HepG2 (cell line): Measurements from ENCODE around the gene RPS25. TPM values are rescaled to one million over a fixed set of nuclear protein-coding genes. Genes with fewer than 3 reads are reported as not detected.

Experiments used
- CBX1 ChIP-seq: IDR thresholded peaks from one replicate; pipeline ENCODE4 v1.6.1; 2016; ENCODE audit warnings: antibody characterized with exemption, low read depth
- ETV6 ChIP-seq: sonication (generic); formaldehyde crosslinking; conservative IDR thresholded peaks from 2 replicates; pipeline ENCODE4 v1.4.0; 2020; ENCODE audit warnings: missing genetic modification reagents
- NFKB2 ChIP-seq: sonication (generic); formaldehyde crosslinking; IDR thresholded peaks from 2 replicates; pipeline ENCODE4 v1.4.0; 2020; ENCODE audit warnings: missing genetic modification reagents, borderline replicate concordance
- RFX5 ChIP-seq: IDR thresholded peaks from 2 replicates; pipeline ENCODE4 v1.6.1; 2011; ENCODE audit warnings: low read depth, low read length, improper control_type of control experiment
- TOE1 ChIP-seq: sonication (generic); formaldehyde crosslinking; IDR thresholded peaks from 2 replicates; pipeline ENCODE4 v1.4.0; 2020; ENCODE audit warnings: mild to moderate bottlenecking, missing genetic modification reagents
- ZBTB38 ChIP-seq: sonication (generic); formaldehyde crosslinking; IDR thresholded peaks from 2 replicates; pipeline ENCODE4 v1.5.1; 2020; ENCODE audit warnings: mild to moderate bottlenecking, missing genetic modification reagents
- ZMAT3 ChIP-seq: sonication (generic); formaldehyde crosslinking; conservative IDR thresholded peaks from 2 replicates; pipeline ENCODE4 v1.7.0; 2021; ENCODE audit warnings: missing genetic modification reagents
- ZMYM3 ChIP-seq: sonication (generic); formaldehyde crosslinking; IDR thresholded peaks from 2 replicates; pipeline ENCODE4 v1.5.1; 2020; ENCODE audit warnings: mild to moderate bottlenecking, missing genetic modification reagents
- ZNF34 ChIP-seq: sonication (generic); formaldehyde crosslinking; IDR thresholded peaks from 2 replicates; pipeline ENCODE4 v1.4.0; 2020; ENCODE audit warnings: mild to moderate bottlenecking, missing genetic modification reagents, borderline replicate concordance
- ZNF414 ChIP-seq: sonication (generic); formaldehyde crosslinking; IDR thresholded peaks from 2 replicates; pipeline ENCODE4 v1.5.0; 2020; ENCODE audit warnings: missing genetic modification reagents
- ZNF501 ChIP-seq: sonication (generic); formaldehyde crosslinking; IDR thresholded peaks from 2 replicates; pipeline ENCODE4 v1.5.1; 2020; ENCODE audit warnings: mild to moderate bottlenecking, moderate library complexity, missing genetic modification reagents
- ZNF543 ChIP-seq: sonication (generic); formaldehyde crosslinking; IDR thresholded peaks from 2 replicates; pipeline ENCODE4 v1.4.0; 2020; ENCODE audit warnings: mild to moderate bottlenecking, missing genetic modification reagents
- ZNF563 ChIP-seq: sonication (generic); formaldehyde crosslinking; IDR thresholded peaks from 2 replicates; pipeline ENCODE4 v1.8.0; 2022; ENCODE audit warnings: mild to moderate bottlenecking, moderate library complexity, missing genetic modification reagents
- ZNF841 ChIP-seq: sonication (generic); formaldehyde crosslinking; IDR thresholded peaks from 2 replicates; pipeline ENCODE4 v1.8.1; 2023; ENCODE audit warnings: missing genetic modification reagents, borderline replicate concordance
- polyA plus RNA-seq, 8 experiments: library from polyadenylated mRNA; depleted of rRNA in 3 of 8; stranded (reverse) in 7 of 8; unstranded in 1 of 8; fragments of >200 nt; fragmentation: Illumina TruSeq in 4 of 8; extraction: Trizol in 4 of 8; gene quantifications; 2 replicates each; pipeline versions ENCODE4 v1.2.1 to v1.2.3, GENCODE V29; 2011 to 2016; ENCODE audit warnings: low read depth in 4 of 8, missing spikeins in 1 of 8, mixed read lengths in 1 of 8; ENCODE audit not compliant: insufficient read depth in 1 of 8
- total RNA-seq, 5 experiments: library from RNA; depleted of rRNA; stranded (reverse); fragments of >200 nt; fragmentation: Illumina TruSeq; extraction: Trizol; gene quantifications; 2 replicates each; pipeline ENCODE4 v1.2.3, GENCODE V29; 2016; ENCODE audit warnings: low read depth in 1 of 5
- TF ChIP-seq, protein P1 (sequence below): sonication (generic); formaldehyde crosslinking; IDR thresholded peaks from 2 replicates; pipeline ENCODE4 v1.5.1; 2020; ENCODE audit warnings: mild to moderate bottlenecking, missing genetic modification reagents, moderate library complexity
- TF ChIP-seq, protein P2 (sequence below): sonication (generic); formaldehyde crosslinking; IDR thresholded peaks from 2 replicates; pipeline ENCODE4 v1.8.0; 2022; ENCODE audit warnings: mild to moderate bottlenecking, missing genetic modification reagents, borderline replicate concordance

The RPS25 gene
- total and polyA plus RNA-seq, 2 of the 13 experiments (the other 11 are each of a cell fraction or from before 2014, with no cell fraction given): 839 to 1,415 TPM

DNA sequence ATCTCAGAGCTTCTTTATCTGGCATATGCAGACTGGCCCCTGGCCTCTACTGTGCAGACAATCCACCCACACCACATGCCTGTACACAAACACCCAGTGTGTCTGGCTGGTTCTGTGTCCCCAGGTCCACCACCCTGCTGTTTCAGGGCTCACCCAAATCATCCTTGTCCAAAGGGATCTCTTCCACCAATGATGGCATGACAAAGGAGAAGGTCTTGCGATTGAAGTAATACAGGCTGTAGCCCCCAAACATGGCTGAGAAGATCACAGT is 10.9 kb upstream of the RPS25 start (continued):
- TF ChIP-seq, protein P1, sequence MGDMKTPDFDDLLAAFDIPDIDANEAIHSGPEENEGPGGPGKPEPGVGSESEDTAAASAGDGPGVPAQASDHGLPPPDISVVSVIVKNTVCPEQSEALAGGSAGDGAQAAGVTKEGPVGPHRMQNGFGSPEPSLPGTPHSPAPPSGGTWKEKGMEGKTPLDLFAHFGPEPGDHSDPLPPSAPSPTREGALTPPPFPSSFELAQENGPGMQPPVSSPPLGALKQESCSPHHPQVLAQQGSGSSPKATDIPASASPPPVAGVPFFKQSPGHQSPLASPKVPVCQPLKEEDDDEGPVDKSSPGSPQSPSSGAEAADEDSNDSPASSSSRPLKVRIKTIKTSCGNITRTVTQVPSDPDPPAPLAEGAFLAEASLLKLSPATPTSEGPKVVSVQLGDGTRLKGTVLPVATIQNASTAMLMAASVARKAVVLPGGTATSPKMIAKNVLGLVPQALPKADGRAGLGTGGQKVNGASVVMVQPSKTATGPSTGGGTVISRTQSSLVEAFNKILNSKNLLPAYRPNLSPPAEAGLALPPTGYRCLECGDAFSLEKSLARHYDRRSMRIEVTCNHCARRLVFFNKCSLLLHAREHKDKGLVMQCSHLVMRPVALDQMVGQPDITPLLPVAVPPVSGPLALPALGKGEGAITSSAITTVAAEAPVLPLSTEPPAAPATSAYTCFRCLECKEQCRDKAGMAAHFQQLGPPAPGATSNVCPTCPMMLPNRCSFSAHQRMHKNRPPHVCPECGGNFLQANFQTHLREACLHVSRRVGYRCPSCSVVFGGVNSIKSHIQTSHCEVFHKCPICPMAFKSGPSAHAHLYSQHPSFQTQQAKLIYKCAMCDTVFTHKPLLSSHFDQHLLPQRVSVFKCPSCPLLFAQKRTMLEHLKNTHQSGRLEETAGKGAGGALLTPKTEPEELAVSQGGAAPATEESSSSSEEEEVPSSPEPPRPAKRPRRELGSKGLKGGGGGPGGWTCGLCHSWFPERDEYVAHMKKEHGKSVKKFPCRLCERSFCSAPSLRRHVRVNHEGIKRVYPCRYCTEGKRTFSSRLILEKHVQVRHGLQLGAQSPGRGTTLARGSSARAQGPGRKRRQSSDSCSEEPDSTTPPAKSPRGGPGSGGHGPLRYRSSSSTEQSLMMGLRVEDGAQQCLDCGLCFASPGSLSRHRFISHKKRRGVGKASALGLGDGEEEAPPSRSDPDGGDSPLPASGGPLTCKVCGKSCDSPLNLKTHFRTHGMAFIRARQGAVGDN (CRISPR knock-in tag): peak; percentile 53; the same call in 1 of the 2 replicates
- no peak for TF ChIP-seq CBX1
- 0 out of 2 replicates have a peak, but pooled peaks have one; percentile 37 for TF ChIP-seq ZMAT3
- TF ChIP-seq, protein P2, sequence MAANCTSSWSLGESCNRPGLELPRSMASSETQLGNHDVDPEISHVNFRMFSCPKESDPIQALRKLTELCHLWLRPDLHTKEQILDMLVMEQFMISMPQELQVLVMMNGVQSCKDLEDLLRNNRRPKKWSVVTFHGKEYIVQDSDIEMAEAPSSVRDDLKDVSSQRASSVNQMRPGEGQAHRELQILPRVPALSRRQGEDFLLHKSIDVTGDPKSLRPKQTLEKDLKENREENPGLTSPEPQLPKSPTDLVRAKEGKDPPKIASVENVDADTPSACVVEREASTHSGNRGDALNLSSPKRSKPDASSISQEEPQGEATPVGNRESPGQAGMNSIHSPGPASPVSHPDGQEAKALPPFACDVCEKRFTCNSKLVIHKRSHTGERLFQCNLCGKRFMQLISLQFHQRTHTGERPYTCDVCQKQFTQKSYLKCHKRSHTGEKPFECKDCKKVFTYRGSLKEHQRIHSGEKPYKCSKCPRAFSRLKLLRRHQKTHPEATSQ (CRISPR knock-in tag): no peak
- TF ChIP-seq ZMYM3 (CRISPR knock-in tag): 0 out of 2 replicates have a peak, but pooled peaks have one; percentile 3
- TF ChIP-seq ZNF563 (CRISPR knock-in tag): no peak
- no peak for TF ChIP-seq NFKB2 (CRISPR knock-in tag)
- 0 out of 2 replicates have a peak, but pooled peaks have one; percentile 16 for TF ChIP-seq ZNF501 (CRISPR knock-in tag)
- 0 out of 2 replicates have a peak, but pooled peaks have one; percentile 4 for TF ChIP-seq ZNF543 (CRISPR knock-in tag)
- TF ChIP-seq ETV6 (CRISPR knock-in tag): no peak
- no peak for TF ChIP-seq ZBTB38 (CRISPR knock-in tag)
- no peak for TF ChIP-seq ZNF841 (CRISPR knock-in tag)
- no peak for TF ChIP-seq ZNF414 (CRISPR knock-in tag)
- TF ChIP-seq ZNF34 (CRISPR knock-in tag): no peak
- TF ChIP-seq TOE1 (CRISPR knock-in tag): no peak
- TF ChIP-seq RFX5: no peak
